Mucosa of rectum (tissue), 2 donors: ENCODE data around the gene RBM8A.
A peak's percentile ranks its signal among the peaks of the same experiment; 100 is the strongest.

ENCODE experiments used
- H3K27ac ChIP-seq, 2 donors: one replicate each; pipeline ENCODE4 v1.7.0; 2013; ENCODE audit warnings: inconsistent platforms in 2 of 2, low read depth in 2 of 2, low read length in 2 of 2
- H3K27me3 ChIP-seq, 2 donors: one replicate each; pipeline ENCODE4 v1.7.0; 2013; ENCODE audit warnings: low read length in 2 of 2; ENCODE audit not compliant: control insufficient read depth in 2 of 2, insufficient read depth in 2 of 2
- H3K36me3 ChIP-seq, 2 donors: one replicate each; pipeline ENCODE4 v1.7.0; 2013; ENCODE audit warnings: low read length in 2 of 2; ENCODE audit not compliant: control insufficient read depth in 2 of 2, insufficient read depth in 2 of 2
- H3K4me1 ChIP-seq, 2 donors: one replicate each; pipeline ENCODE4 v1.7.0; 2013; ENCODE audit warnings: low read length in 2 of 2, mild to moderate bottlenecking in 1 of 2; ENCODE audit not compliant: control insufficient read depth in 2 of 2, insufficient read depth in 2 of 2
- H3K4me3 ChIP-seq, 2 donors: one replicate each; pipeline ENCODE4 v1.7.0; 2013; ENCODE audit warnings: low read length in 2 of 2
- H3K9ac ChIP-seq, 2 donors: one replicate each; pipeline ENCODE4 v1.7.0; 2013; ENCODE audit warnings: low read length in 2 of 2, low read depth in 1 of 2, mild to moderate bottlenecking in 1 of 2
- H3K9me3 ChIP-seq, 2 donors: one replicate each; pipeline ENCODE4 v1.7.0; 2013; ENCODE audit warnings: low read length in 2 of 2; ENCODE audit not compliant: control insufficient read depth in 2 of 2
- donor health status: healthy.
- donor health status: Normal muscosa, but diverticular disease.

RBM8A gene

GRCh38 chr1:145962157-145963102 lies 35.1 kb upstream of the RBM8A start:
- Histone ChIP-seq H3K9ac (peak overlapping the region; percentile 35 to 64), H3K4me1 (peaks cover 29 to 54% of the 10 kb centered on the region in 2 donors), H3K27ac (peak overlapping the region; percentile 34 to 39), H3K27me3 (peaks cover 14 to 34% of the 10 kb centered on the region in 2 donors), H3K4me3 (peak overlapping the region; percentile 77 to 78), H3K9me3 (no peaks in the 10 kb centered on the region), H3K36me3 (no peaks in the 10 kb centered on the region)

DNA sequence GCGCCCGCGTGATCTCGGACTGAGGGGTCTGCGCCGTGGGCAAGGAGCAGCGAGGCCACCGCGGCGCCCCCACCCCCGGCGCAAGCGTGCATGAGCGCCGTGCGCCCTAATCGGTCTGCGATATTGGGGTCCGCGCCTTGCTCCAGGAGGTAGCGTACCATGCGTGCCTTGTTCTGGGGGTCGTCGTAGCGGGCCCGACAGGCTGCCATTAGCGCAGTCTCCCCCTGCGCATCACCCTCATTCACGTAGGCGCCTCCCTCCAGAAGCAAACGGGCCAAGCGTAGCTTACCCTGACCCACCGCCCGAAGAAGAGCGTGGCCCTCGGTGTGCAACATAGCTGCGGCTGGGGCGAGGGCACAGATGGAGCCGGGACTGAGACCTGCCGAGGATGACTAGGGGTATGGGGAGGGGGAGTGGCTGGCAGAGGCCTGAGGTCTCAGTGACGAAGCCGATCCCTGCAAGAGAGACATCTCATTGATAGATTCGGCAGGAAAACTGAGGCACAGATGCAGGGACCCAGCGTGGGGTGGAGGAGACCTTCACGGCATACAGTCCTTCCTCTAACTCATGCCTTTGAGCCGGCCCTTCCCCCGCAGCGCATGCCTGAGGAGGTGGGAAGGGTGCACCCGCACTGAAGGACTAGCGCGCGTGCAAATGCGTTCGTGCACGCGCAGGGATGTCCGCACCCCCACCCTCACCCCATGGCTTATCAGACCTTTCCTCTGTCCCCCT lies 34.3 kb upstream of the RBM8A start:
- H3K27ac ChIP-seq, result peak overlapping the region in 1 of 2 donors; percentile 39
- H3K36me3 ChIP-seq, result no peaks in the 10 kb centered on the region
- no peaks in the 10 kb centered on the region for H3K9me3 ChIP-seq
- H3K4me1 ChIP-seq, result peaks cover 35 to 58% of the 10 kb centered on the region in 2 donors
- H3K9ac ChIP-seq, result peak overlapping the region; percentile 64 to 74
- peak overlapping the region; percentile 77 to 78 for H3K4me3 ChIP-seq
- H3K27me3 ChIP-seq, result peaks cover 14 to 34% of the 10 kb centered on the region in 2 donors

- Histone ChIP-seq H3K9ac (peak overlapping the region; percentile 64 to 74), H3K4me1 (peaks cover 35 to 64% of the 10 kb centered on the region in 2 donors), H3K27me3 (peaks cover 14 to 34% of the 10 kb centered on the region in 2 donors), H3K27ac (peak overlapping the region; percentile 61 to 78), H3K4me3 (peak overlapping the region; percentile 77 to 78), H3K9me3 (no peaks in the 10 kb centered on the region), H3K36me3 (no peaks in the 10 kb centered on the region)
These were observed 33.8 kb upstream of the RBM8A start for GRCh38 chr1:145961109-145961424.

DNA sequence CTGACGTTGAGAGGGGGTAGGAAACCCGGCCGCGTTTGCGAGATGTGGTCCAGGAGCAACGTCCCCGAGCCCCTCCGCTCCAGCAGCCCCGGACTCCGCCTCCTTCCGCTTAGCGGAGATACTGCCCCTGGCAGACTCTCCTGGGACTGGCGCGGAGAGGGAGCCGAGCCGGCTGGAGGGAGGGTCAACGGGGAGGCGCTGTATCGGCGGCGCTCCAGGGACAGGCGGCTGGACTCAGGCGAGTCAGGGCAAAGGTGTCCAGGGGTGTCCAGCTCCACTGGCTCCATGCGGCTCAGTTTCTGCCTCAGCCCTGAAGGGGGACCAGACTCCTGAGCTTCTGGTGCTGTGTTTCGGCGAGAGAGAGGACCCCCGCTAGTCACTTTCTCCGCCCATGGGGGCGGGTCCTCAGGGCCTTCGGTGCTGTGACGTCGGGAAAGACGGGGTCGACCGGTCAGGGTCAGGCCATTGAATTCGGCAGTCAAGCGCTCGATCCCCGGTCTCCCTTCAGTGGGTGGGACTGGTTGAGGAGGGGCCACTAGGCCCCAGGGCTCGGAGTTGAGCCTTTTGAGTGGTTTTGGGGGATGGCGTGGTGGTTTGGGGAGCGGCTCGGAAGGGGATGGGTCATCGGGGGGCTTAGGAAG lies 33.3 kb upstream of the RBM8A start:
- Histone ChIP-seq H3K27me3 (peaks cover 14 to 34% of the 10 kb centered on the region in 2 donors), H3K9ac (peak overlapping the region; percentile 64 to 74), H3K27ac (peak overlapping the region; percentile 61 to 78), H3K4me1 (peaks cover 36 to 67% of the 10 kb centered on the region in 2 donors), H3K9me3 (no peaks in the 10 kb centered on the region), H3K4me3 (peak overlapping the region; percentile 77 to 78), H3K36me3 (no peaks in the 10 kb centered on the region)

GRCh38 chr1:145959957-145960467 lies 32.7 kb upstream of the RBM8A start:
- H3K4me1 ChIP-seq, result peaks cover 38 to 63% of the 10 kb centered on the region in 2 donors

DNA sequence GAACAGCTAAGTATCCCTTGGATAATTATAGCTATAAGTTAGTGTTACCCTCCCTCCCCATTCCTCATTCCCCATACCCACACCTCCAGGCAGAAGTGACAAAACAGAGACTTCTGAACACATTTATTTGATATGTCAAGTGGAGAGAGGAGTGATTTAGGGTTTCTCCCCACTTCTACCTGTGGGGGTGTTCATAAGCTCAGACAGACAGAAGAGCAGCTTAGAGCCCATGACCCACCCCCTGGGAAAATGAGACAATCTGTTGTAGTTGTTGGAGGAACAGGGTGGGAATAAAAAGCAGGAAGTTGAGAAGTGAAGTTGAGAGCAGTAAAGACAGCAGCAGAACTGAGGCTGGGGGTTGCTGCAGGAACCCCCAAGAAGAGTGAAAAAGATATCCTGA lies 32.0 kb upstream of the RBM8A start:
- no peak overlapping the region for H3K9ac ChIP-seq
- no peaks in the 10 kb centered on the region for H3K9me3 ChIP-seq
- H3K36me3 ChIP-seq, result no peaks in the 10 kb centered on the region
- H3K27me3 ChIP-seq, result peaks cover 14 to 34% of the 10 kb centered on the region in 2 donors
- peaks cover 38 to 67% of the 10 kb centered on the region in 2 donors for H3K4me1 ChIP-seq
- H3K4me3 ChIP-seq, result no peak overlapping the region
- no peak overlapping the region for H3K27ac ChIP-seq

More at GRCh38 chr1:145959957-145960467, 32.7 kb upstream of the RBM8A start:
- H3K9ac ChIP-seq, result no peak overlapping the region
- H3K36me3 ChIP-seq, result no peaks in the 10 kb centered on the region
- peak overlapping the region in 1 of 2 donors; percentile 78 for H3K27ac ChIP-seq
- peak overlapping the region; percentile 77 to 78 for H3K4me3 ChIP-seq
- no peaks in the 10 kb centered on the region for H3K9me3 ChIP-seq
- H3K27me3 ChIP-seq, result peaks cover 14 to 34% of the 10 kb centered on the region in 2 donors

DNA sequence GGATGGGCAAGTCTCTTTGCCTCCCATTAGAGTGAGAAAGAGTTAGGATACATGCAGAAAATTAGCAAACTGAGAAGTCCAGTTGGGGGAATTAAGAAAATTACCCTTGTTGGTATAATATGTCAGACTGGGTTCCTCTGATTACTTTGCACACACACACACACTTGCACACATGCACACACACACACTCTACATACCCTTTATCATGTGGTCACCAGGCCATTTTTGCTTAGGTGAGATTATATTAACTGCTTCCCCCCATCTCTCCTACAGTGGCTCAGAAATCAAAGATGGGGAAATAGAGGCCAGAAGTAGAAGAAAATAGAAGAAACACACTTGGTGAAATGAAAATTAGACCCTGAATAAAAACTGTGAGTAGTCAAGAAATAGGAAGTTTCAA lies 31.4 kb upstream of the RBM8A start:
- Histone ChIP-seq H3K9me3 (no peaks in the 10 kb centered on the region), H3K27ac (no peak overlapping the region), H3K9ac (no peak overlapping the region), H3K4me3 (peak overlapping the region in 1 of 2 donors; percentile 79), H3K4me1 (peaks cover 41 to 63% of the 10 kb centered on the region in 2 donors), H3K27me3 (peaks cover 14 to 34% of the 10 kb centered on the region in 2 donors), H3K36me3 (no peaks in the 10 kb centered on the region)

DNA sequence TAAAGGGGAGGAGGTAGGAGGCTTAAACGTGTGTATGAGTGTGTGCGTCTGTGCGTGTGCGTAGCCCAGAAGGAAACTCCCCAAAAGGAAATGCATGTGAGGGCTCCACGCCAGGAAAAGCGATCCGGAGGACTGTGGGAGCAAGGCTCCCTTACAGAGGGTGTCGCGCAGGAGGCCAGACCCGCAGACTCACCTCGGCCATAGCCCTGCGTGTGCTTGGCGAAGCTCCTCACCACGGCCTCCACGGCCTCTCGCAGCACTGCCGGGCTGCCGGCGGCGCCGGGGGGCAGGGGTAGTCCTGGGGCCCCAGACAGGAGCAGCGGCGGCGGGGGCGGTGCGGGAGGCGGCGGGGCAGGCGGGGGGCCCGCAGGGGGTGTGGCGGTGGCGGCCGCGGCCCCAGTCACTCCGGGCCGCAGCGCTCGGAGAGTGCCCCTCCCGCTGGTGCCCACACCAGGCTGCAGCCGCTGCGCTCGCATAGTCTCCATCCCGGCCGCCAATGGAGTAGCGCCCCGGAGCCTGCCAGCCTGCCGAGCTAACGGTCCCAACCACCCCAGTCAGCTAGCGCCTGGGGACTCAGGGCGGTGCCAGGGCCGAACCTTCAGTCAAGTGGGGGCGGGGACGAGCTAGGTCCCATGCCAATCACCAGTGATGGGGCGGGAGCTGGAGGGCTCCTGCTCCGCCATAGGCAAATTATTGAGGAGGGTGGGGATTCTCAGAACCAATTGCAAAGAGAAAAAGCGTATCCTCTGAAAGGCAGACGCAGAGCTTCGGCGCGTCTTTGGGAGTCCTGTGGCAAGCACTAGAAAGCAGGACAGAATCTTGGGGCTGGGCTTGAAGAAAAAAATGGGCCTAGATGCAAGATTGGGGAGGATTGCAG lies 30.4 kb upstream of the RBM8A start, which contains the start of gene LIX1L:
Gene LIX1L (minus strand): TSS at position 575 of the 877 bp plus-strand sequence. CDS start 90 bp downstream, at position 485.
- Histone ChIP-seq H3K9ac (peak within 1 kb of the TSS; percentile 57 to 68), H3K27ac (peak within 1 kb of the TSS; percentile 70 to 85), H3K9me3 (no peaks in the 10 kb centered on the region), H3K27me3 (peaks cover 14 to 28% of the 10 kb centered on the region in 2 donors), H3K4me3 (peak within 1 kb of the TSS; percentile 63 to 79), H3K36me3 (no peaks in the 10 kb centered on the region), H3K4me1 (peaks cover 34 to 53% of the 10 kb centered on the region in 2 donors)
